ENCODE data around the gene ISG20L2.

DNA sequence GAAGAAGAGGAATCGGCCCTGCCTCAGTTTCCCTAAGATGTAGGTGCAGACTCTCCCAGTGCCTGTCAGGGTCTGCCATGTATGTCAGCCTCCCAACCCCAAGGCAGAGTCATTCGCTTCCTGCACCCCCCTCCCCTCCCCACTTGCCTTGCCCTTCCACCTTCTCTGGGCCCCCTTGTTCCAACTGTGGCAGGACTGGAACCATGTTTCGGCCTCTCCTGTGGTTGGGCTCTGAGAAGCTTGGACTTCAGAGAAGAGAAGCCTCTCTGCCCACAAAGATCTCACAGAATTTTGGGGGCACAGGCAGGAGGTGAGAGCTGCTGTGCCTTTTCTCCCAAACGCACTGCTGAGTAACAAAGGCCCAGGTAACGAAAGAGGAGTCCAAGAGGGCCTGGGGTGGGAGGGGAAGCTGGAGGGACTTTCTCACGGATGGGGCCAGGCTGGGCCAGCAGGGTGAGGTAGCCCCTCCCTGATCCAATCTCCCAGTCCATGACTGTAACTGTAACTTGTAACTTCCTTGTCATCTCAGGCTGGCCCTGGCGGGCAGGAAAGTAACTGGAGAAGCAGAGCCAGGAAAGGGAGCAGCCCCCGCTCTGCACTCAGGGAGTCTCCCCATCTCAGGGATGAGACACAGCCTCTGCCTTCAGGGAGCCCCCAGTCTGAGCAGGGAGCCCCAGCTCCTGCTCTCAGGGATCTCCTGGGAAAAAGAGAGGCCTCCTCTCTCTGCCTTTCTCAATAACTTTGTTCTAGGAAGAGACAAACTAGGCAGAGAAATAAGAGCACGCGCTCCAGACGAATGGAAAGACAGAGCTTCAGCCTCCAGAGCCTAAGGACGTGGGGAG, 34.5 kb downstream of the ISG20L2 start:
- TF ChIP-seq, protein P1, sequence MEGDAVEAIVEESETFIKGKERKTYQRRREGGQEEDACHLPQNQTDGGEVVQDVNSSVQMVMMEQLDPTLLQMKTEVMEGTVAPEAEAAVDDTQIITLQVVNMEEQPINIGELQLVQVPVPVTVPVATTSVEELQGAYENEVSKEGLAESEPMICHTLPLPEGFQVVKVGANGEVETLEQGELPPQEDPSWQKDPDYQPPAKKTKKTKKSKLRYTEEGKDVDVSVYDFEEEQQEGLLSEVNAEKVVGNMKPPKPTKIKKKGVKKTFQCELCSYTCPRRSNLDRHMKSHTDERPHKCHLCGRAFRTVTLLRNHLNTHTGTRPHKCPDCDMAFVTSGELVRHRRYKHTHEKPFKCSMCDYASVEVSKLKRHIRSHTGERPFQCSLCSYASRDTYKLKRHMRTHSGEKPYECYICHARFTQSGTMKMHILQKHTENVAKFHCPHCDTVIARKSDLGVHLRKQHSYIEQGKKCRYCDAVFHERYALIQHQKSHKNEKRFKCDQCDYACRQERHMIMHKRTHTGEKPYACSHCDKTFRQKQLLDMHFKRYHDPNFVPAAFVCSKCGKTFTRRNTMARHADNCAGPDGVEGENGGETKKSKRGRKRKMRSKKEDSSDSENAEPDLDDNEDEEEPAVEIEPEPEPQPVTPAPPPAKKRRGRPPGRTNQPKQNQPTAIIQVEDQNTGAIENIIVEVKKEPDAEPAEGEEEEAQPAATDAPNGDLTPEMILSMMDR (conservative IDR thresholded peaks at IDR 0.05; ENCODE audit: low read depth in 2 of 2): no peak
- TF ChIP-seq POLR2AphosphoS5 (IDR thresholded peaks at IDR 0.05; ENCODE audit: low read depth): no peak
- no peak for TF ChIP-seq NANOG (IDR thresholded peaks at IDR 0.05; ENCODE audit: borderline replicate concordance)
- TF ChIP-seq, protein P2, sequence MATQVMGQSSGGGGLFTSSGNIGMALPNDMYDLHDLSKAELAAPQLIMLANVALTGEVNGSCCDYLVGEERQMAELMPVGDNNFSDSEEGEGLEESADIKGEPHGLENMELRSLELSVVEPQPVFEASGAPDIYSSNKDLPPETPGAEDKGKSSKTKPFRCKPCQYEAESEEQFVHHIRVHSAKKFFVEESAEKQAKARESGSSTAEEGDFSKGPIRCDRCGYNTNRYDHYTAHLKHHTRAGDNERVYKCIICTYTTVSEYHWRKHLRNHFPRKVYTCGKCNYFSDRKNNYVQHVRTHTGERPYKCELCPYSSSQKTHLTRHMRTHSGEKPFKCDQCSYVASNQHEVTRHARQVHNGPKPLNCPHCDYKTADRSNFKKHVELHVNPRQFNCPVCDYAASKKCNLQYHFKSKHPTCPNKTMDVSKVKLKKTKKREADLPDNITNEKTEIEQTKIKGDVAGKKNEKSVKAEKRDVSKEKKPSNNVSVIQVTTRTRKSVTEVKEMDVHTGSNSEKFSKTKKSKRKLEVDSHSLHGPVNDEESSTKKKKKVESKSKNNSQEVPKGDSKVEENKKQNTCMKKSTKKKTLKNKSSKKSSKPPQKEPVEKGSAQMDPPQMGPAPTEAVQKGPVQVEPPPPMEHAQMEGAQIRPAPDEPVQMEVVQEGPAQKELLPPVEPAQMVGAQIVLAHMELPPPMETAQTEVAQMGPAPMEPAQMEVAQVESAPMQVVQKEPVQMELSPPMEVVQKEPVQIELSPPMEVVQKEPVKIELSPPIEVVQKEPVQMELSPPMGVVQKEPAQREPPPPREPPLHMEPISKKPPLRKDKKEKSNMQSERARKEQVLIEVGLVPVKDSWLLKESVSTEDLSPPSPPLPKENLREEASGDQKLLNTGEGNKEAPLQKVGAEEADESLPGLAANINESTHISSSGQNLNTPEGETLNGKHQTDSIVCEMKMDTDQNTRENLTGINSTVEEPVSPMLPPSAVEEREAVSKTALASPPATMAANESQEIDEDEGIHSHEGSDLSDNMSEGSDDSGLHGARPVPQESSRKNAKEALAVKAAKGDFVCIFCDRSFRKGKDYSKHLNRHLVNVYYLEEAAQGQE (IDR thresholded peaks at IDR 0.05; ENCODE audit: unreplicated experiment): no peak
- no peak for TF ChIP-seq EZH2 (IDR thresholded peaks at IDR 0.05; ENCODE audit: low read depth, unreplicated experiment)
- no peak for TF ChIP-seq JUNB (IDR thresholded peaks at IDR 0.05; ENCODE audit: unreplicated experiment)
- TF ChIP-seq STAT1 (IDR thresholded peaks at IDR 0.05; ENCODE audit: unreplicated experiment): no peak
- TF ChIP-seq EZH2phosphoT487 (IDR thresholded peaks at IDR 0.05; ENCODE audit: unreplicated experiment): no peak
- TF ChIP-seq CREB1 (CRISPR knock-in tag; IDR thresholded peaks at IDR 0.05; ENCODE audit: low read depth): no peak
- no peak for TF ChIP-seq ZNF331 (CRISPR knock-in tag; IDR thresholded peaks at IDR 0.05; ENCODE audit: low read depth)

Data from GM23338 (cell line).